GM19467 (cell line): Measurements from ENCODE around the gene CC2D2B.

Experiments
- ATAC-seq: cut with Tn5 transposase; IDR thresholded peaks from one replicate; pipeline ENCODE4 v1.9.1; 2021; ENCODE audit warnings: mild to moderate bottlenecking, moderate library complexity; ENCODE audit not compliant: unreplicated experiment

The CC2D2B gene

DNA sequence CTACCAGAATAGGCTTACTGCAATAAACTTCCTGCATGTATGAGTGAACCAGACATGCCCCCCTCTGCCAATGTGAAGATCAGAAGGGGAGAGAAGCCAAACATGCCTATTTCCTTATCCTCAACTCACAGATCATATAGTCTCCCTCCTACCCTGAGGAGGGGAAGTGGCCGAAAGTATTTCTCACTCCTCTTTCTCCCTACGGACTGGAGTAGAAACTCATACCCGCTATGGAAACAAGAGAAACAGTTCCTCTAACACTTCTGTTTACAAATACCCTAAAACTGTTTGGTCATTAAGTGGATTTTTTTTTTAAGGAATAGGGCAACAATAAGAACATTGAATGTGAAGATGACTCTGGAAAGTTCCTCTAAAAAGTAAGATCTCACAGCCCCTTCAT lies 167.0 kb downstream of the CC2D2B start:
- no peak for ATAC-seq

DNA sequence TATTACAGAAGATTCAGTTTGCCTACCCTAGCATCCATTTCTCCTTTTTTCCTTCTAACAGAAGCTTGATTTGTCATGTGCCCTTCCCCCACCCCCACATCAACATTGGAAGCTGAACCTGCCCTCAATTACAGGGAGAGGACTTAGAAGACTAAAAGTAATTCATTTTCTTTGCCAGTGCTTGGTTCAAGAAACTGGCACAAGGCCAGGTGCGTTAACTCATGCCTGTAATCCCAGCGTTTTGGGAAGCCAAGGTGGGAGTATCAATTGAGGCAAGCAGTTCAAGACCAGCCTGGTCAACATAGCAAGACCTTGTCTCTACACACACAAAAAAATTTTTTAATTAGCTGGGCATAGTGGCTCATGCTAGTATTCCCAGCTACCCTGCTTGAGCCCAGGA lies 168.2 kb downstream of the CC2D2B start:
- ATAC-seq: no peak

DNA sequence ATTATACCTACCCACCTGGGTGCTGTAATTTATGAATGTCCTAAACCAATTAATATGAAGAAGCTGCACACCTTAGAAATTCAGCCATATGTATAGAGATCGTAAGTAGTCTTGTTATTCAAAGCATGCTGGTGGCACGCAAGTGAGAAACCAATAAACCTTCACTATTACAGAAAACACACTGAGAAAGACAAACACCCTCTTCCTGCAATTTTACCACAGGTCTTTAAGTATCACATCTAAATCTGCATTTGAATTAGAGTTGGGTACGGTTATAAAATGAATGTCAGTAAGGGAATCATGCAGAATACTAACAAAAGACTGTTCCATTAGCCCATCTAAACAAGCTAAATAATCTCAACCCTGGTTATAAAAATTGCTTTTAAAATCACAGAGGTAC lies 169.4 kb downstream of the CC2D2B start:
- ATAC-seq: no peak

DNA sequence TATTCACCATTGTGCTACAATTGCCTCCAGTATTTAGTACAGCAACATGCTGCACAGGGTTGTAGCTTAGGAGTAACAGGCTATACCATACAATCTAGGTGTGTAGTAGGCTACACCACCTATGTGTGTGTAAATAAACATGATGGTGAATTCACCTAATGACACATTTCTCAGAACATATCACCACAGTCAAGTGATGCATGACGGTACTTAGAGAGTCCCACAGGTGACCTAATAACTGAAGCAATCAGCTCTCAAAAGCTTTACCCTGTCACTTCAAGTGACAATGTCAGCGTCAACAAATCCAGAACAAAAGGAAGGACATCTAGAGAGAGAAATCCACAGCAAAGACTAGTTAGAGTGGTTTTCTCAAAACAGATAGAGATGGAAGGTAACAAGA lies 174.4 kb downstream of the CC2D2B start:
- ATAC-seq: no peak
